ENCODE data around the gene YWHAQ. TPM values are rescaled to one million over a fixed set of nuclear protein-coding genes. Genes with fewer than 3 reads are reported as not detected.

Gene YWHAQ
- total RNA-seq, 1 experiment from 2014 or later, result 587 TPM

DNA sequence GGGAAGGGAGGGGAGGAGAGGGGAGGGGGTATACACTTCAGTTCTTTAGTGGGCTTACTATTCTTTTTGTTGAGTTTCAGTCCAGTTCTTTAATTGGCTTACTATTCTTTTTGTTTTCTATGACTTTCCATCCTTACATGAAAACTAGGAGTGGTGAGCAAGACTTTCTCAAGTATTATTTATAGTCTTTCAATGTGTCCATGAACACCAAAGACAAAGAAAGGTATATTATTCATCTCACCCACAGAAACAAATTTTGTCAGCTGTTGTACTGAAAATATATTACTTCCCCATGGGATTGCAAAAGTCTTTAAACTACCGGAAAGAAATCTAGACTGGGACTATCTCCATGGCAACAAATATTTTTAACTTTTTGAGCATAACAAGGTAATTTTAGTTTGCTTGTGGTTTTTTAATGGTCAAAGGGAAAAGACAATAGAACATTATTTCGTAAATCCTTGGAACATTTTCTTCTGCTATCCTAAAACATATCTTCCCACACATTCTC, 92.7 kb downstream of the YWHAQ start:
- in situ Hi-C loops (cut with HindIII; ENCODE audit: low pct_unique_long_range_greater_than_20kb, low sequenced_read_pairs), result no loop called here

GRCh38 chr2:9536504-9536903, 94.3 kb downstream of the YWHAQ start:
- DNase-seq (ENCODE audit: low read depth), result no peak
- in situ Hi-C loops (cut with HindIII; ENCODE audit: low pct_unique_long_range_greater_than_20kb, low sequenced_read_pairs), result no loop called here

More for the DNA sequence above, 92.7 kb downstream of the YWHAQ start:
- no peak for DNase-seq (ENCODE audit: low read depth)

DNA sequence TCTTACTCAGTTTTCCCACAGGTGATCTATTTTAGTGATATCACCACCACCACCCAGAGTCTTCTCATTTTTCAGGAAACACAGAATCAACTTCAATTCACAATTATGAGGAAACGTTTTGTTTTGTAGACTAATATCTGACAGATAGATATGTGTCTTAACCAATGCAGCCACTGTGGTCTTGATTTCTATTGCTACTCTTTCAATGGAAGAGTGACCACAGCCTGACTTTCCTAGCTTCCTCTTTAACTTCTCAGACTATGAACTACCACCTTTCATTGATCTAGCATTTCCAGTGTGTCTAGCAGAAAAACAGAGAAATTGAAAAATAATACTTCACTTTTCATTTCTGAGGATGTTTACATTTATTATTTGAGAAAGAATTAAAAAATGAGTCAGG, 95.6 kb downstream of the YWHAQ start:
- no peak for DNase-seq (ENCODE audit: low read depth)
- in situ Hi-C loops (cut with HindIII; ENCODE audit: low pct_unique_long_range_greater_than_20kb, low sequenced_read_pairs), result no loop called here

Other genes starting within 250 kb of the YWHAQ start
- gene ITGB1BP1, start 207.5 kb downstream of the YWHAQ start, total RNA-seq (2014; rRNA removed; shearing (Covaris generic); ENCODE audit: low replicate concordance), result 55.9 and 110 TPM in 2 replicates
- gene CPSF3, start 207.3 kb downstream of the YWHAQ start, total RNA-seq (2014; rRNA removed; shearing (Covaris generic); ENCODE audit: low replicate concordance), result 26.5 and 38.3 TPM in 2 replicates
- 100 and 139 TPM in 2 replicates for gene IAH1, start 156.4 kb downstream of the YWHAQ start, total RNA-seq (2014; rRNA removed; shearing (Covaris generic); ENCODE audit: low replicate concordance)
- gene ADAM17, start 75.2 kb downstream of the YWHAQ start, total RNA-seq (2014; rRNA removed; shearing (Covaris generic); ENCODE audit: low replicate concordance), result 16.6 and 17.1 TPM in 2 replicates
- gene TAF1B, start 212.5 kb upstream of the YWHAQ start, total RNA-seq (2014; rRNA removed; shearing (Covaris generic); ENCODE audit: low replicate concordance), result 19.4 and 44.9 TPM in 2 replicates

Measured in Caki2 (cell line).